Measurements from ENCODE around the gene PDZD2.

PDZD2 gene

DNA sequence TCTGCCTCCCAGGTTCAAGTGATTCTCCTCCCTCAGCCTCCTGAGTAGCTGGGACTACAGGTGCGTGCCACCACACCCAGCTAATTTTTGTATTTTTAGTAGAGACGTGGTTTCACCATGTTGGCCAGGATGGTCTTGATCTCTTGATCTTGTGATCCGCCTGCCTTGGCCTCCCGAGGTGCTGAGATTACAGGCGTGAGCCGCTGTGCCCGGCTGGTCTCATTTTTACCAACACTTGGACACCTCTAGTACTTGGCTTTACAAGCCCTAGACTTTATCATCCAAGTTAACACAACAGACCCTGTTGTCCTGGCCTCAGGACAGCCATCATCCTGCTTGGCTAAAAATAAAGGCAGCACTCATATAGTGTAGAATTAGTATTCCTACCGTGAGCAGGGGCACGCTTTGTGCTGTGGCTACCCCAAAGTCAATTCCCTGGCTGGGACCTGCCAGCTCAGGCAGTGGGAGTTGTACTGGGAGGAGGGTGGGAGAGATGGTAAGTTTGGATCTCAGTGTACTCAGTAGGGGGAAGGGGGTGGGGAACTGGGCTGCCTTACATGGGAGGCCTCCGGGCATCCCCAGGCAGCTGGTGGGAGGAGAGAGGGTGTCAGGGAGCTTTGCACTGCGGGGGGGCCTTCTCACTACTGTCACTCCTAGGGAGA is 6.6 kb downstream of the PDZD2 start:
- Histone ChIP-seq H3K4me3 (replicated peaks; ENCODE audit: insufficient read depth, low read length) (no peak overlapping the region), H3K27ac (replicated peaks) (no peak overlapping the region), H3K27me3 (ENCODE audit: insufficient read depth, poor library complexity, severe bottlenecking) (peaks cover 9% of the 10 kb centered on the region)
- no peak for TF ChIP-seq SPI1 (IDR thresholded peaks at IDR 0.05; ENCODE audit: borderline replicate concordance, low read depth)
- no peak for TF ChIP-seq POLR2AphosphoS5 (IDR thresholded peaks at IDR 0.05; ENCODE audit: low read depth)
- TF ChIP-seq, protein P1, sequence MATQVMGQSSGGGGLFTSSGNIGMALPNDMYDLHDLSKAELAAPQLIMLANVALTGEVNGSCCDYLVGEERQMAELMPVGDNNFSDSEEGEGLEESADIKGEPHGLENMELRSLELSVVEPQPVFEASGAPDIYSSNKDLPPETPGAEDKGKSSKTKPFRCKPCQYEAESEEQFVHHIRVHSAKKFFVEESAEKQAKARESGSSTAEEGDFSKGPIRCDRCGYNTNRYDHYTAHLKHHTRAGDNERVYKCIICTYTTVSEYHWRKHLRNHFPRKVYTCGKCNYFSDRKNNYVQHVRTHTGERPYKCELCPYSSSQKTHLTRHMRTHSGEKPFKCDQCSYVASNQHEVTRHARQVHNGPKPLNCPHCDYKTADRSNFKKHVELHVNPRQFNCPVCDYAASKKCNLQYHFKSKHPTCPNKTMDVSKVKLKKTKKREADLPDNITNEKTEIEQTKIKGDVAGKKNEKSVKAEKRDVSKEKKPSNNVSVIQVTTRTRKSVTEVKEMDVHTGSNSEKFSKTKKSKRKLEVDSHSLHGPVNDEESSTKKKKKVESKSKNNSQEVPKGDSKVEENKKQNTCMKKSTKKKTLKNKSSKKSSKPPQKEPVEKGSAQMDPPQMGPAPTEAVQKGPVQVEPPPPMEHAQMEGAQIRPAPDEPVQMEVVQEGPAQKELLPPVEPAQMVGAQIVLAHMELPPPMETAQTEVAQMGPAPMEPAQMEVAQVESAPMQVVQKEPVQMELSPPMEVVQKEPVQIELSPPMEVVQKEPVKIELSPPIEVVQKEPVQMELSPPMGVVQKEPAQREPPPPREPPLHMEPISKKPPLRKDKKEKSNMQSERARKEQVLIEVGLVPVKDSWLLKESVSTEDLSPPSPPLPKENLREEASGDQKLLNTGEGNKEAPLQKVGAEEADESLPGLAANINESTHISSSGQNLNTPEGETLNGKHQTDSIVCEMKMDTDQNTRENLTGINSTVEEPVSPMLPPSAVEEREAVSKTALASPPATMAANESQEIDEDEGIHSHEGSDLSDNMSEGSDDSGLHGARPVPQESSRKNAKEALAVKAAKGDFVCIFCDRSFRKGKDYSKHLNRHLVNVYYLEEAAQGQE (IDR thresholded peaks at IDR 0.05; ENCODE audit: insufficient replicate concordance, low read depth): no peak
- no peak for DNase-seq (ENCODE audit: low read depth in 1 of 2, low spot score in 1 of 2)

DNA sequence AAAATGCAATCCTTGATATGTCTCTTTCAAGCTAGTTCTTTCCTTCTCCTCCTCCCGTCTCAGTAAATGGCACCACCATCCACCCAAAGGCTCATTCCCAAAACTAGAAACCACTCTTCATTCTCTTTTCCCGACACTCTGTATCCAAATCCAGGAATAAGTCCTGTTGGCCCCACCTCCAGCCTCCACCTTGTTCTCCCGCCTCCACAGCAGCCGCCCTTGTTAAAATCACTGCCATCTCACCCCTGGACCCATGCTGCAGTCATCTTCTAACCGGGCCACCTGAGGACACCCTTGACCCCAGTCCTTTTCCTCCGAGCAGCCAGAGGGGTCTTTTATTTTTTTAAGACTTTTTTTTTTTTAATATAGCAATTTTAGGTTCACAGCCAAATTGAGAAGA is 9.4 kb downstream of the PDZD2 start:
- no peak overlapping the region for H3K27ac ChIP-seq (replicated peaks)
- H3K4me3 ChIP-seq (replicated peaks; ENCODE audit: insufficient read depth, low read length): no peak overlapping the region
- H3K27me3 ChIP-seq (ENCODE audit: insufficient read depth, poor library complexity, severe bottlenecking): peaks cover 5% of the 10 kb centered on the region
- TF ChIP-seq, protein P2, sequence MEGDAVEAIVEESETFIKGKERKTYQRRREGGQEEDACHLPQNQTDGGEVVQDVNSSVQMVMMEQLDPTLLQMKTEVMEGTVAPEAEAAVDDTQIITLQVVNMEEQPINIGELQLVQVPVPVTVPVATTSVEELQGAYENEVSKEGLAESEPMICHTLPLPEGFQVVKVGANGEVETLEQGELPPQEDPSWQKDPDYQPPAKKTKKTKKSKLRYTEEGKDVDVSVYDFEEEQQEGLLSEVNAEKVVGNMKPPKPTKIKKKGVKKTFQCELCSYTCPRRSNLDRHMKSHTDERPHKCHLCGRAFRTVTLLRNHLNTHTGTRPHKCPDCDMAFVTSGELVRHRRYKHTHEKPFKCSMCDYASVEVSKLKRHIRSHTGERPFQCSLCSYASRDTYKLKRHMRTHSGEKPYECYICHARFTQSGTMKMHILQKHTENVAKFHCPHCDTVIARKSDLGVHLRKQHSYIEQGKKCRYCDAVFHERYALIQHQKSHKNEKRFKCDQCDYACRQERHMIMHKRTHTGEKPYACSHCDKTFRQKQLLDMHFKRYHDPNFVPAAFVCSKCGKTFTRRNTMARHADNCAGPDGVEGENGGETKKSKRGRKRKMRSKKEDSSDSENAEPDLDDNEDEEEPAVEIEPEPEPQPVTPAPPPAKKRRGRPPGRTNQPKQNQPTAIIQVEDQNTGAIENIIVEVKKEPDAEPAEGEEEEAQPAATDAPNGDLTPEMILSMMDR (IDR thresholded peaks at IDR 0.05; ENCODE audit: insufficient read depth, low read length): no peak
- TF ChIP-seq, protein P1 (IDR thresholded peaks at IDR 0.05; ENCODE audit: insufficient replicate concordance, low read depth): no peak
- TF ChIP-seq POLR2AphosphoS5 (IDR thresholded peaks at IDR 0.05; ENCODE audit: low read depth): no peak
- TF ChIP-seq GABPA (IDR thresholded peaks at IDR 0.05; ENCODE audit: low read depth): no peak
- no peak for TF ChIP-seq SPI1 (IDR thresholded peaks at IDR 0.05; ENCODE audit: borderline replicate concordance, low read depth)
- DNase-seq (ENCODE audit: low read depth in 1 of 2, low spot score in 1 of 2): no peak

DNA sequence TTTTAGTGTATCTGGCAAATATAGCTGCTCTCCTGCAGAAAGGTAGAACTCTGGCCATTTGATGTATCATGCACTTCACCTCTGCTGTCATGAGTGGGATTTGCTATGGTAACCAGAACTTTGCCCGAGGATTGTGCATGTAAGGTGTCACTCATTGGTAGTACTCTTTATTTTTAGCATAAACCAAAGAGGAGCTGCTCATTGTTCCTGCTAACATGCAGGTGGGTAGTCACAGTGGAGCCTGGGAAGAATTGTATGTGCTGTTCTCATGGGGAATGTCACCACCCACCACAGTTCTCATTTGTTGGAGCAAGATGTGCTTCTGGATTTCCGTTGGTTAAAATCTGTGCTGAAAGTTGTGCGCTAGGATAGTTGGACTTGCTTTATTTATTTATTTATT is 12.3 kb downstream of the PDZD2 start:
- Histone ChIP-seq H3K27me3 (ENCODE audit: insufficient read depth, poor library complexity, severe bottlenecking) (peaks cover 3% of the 10 kb centered on the region), H3K27ac (replicated peaks) (no peak overlapping the region), H3K4me3 (replicated peaks; ENCODE audit: insufficient read depth, low read length) (no peak overlapping the region)
- DNase-seq (ENCODE audit: low read depth in 1 of 2, low spot score in 1 of 2): no peak
- TF ChIP-seq, protein P2 (IDR thresholded peaks at IDR 0.05; ENCODE audit: insufficient read depth, low read length): no peak
- TF ChIP-seq, protein P1 (IDR thresholded peaks at IDR 0.05; ENCODE audit: insufficient replicate concordance, low read depth): no peak
- TF ChIP-seq POLR2AphosphoS5 (IDR thresholded peaks at IDR 0.05; ENCODE audit: low read depth): no peak
- no peak for TF ChIP-seq SPI1 (IDR thresholded peaks at IDR 0.05; ENCODE audit: borderline replicate concordance, low read depth)
- TF ChIP-seq GABPA (IDR thresholded peaks at IDR 0.05; ENCODE audit: low read depth): no peak

Measured in HL-60 (cell line).